ENCODE measurements around the gene ASTN2. TPM values are rescaled to one million over a fixed set of nuclear protein-coding genes. Genes with fewer than 3 reads are reported as not detected.

ASTN2 gene
- total RNA-seq, 4 donors from 2014 or later, result 0.94 to 5.6 (median 3.7) TPM

- TF ChIP-seq, protein P1, sequence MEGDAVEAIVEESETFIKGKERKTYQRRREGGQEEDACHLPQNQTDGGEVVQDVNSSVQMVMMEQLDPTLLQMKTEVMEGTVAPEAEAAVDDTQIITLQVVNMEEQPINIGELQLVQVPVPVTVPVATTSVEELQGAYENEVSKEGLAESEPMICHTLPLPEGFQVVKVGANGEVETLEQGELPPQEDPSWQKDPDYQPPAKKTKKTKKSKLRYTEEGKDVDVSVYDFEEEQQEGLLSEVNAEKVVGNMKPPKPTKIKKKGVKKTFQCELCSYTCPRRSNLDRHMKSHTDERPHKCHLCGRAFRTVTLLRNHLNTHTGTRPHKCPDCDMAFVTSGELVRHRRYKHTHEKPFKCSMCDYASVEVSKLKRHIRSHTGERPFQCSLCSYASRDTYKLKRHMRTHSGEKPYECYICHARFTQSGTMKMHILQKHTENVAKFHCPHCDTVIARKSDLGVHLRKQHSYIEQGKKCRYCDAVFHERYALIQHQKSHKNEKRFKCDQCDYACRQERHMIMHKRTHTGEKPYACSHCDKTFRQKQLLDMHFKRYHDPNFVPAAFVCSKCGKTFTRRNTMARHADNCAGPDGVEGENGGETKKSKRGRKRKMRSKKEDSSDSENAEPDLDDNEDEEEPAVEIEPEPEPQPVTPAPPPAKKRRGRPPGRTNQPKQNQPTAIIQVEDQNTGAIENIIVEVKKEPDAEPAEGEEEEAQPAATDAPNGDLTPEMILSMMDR (IDR thresholded peaks at IDR 0.05), result no peak
- no peak for TF ChIP-seq POLR2A (IDR thresholded peaks at IDR 0.05)
- Histone ChIP-seq H3K9me3 (no peaks in the 10 kb centered on the region), H3K4me1 (no peaks in the 10 kb centered on the region), H3K27me3 (no peaks in the 10 kb centered on the region), H3K4me3 (replicated peaks in 1 of 3) (no peak overlapping the region), H3K27ac (peak overlapping the region in 2 of 3 donors; percentile 49 to 65), H3K36me3 (no peaks in the 10 kb centered on the region)
- intact Hi-C loops (cut with DNase I), result no loop called here
- 73 to 79% methylated on average over 8 of the region's 8 CpGs for WGBS, 2 donors
- DNase-seq, result peak in 1 of 2 donors; percentile 10
Measured at GRCh38 chr9:116543731-116544400, 871.0 kb downstream of the ASTN2 start.

- H3K9me3 ChIP-seq, result no peaks in the 10 kb centered on the region
- H3K27ac ChIP-seq, result no peak overlapping the region
- H3K36me3 ChIP-seq, result no peaks in the 10 kb centered on the region
- intact Hi-C loops (cut with DNase I), result no loop called here
- no peak overlapping the region for H3K4me3 ChIP-seq (replicated peaks in 1 of 3)
- TF ChIP-seq, protein P1 (IDR thresholded peaks at IDR 0.05), result no peak
- no peak for TF ChIP-seq POLR2A (IDR thresholded peaks at IDR 0.05)
- no peaks in the 10 kb centered on the region for H3K4me1 ChIP-seq
- H3K27me3 ChIP-seq, result no peaks in the 10 kb centered on the region
- DNase-seq, result no peak
Measured at GRCh38 chr9:116541402-116541801, 873.5 kb downstream of the ASTN2 start.

DNA sequence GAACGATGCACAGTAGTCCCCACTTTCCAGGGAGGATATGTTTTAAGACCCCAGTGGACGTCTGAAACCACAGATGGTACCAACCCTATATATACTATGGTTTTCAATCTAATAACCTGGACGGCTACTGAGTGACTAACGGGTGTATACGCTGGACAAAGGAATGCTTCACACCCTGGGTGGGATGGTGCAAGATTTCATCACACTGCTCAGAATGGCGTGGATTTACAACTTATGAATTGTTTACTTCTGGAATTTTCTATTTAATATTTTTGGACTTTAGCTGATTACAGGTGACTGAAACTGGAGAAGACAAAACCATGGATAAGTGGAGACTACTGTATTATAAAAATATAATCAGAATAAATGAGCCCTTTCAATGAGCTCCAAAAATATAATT is 875.3 kb downstream of the ASTN2 start:
- DNase-seq, result no peak
- no peaks in the 10 kb centered on the region for H3K36me3 ChIP-seq
- intact Hi-C loops (cut with DNase I), result no loop called here
- H3K4me1 ChIP-seq, result no peaks in the 10 kb centered on the region
- 91 to 93% methylated on average over 6 of the region's 6 CpGs for WGBS, 2 donors
- H3K27me3 ChIP-seq, result no peaks in the 10 kb centered on the region
- H3K9me3 ChIP-seq, result no peaks in the 10 kb centered on the region
- H3K4me3 ChIP-seq (replicated peaks in 1 of 3), result no peak overlapping the region
- H3K27ac ChIP-seq, result no peak overlapping the region
- TF ChIP-seq, protein P1 (IDR thresholded peaks at IDR 0.05), result no peak
- no peak for TF ChIP-seq POLR2A (IDR thresholded peaks at IDR 0.05)

GRCh38 chr9:116525611-116526010 is 889.2 kb downstream of the ASTN2 start:
- Histone ChIP-seq H3K9me3 (no peaks in the 10 kb centered on the region), H3K27ac (no peak overlapping the region), H3K36me3 (no peaks in the 10 kb centered on the region), H3K27me3 (no peaks in the 10 kb centered on the region), H3K4me3 (replicated peaks in 1 of 3) (no peak overlapping the region), H3K4me1 (no peaks in the 10 kb centered on the region)
- DNase-seq, result no peak
- WGBS, 2 donors, result 64 to 88% methylated on average over 1 of the region's 1 CpG
- intact Hi-C loops (cut with DNase I), result no loop called here
- TF ChIP-seq, protein P1 (IDR thresholded peaks at IDR 0.05), result no peak
- no peak for TF ChIP-seq POLR2A (IDR thresholded peaks at IDR 0.05)

- WGBS, 2 donors, result 85 to 86% methylated on average over 3 of the region's 3 CpGs
- TF ChIP-seq POLR2A (IDR thresholded peaks at IDR 0.05), result no peak
- TF ChIP-seq, protein P1 (IDR thresholded peaks at IDR 0.05), result no peak
- Histone ChIP-seq H3K27me3 (no peaks in the 10 kb centered on the region), H3K27ac (no peak overlapping the region), H3K36me3 (no peaks in the 10 kb centered on the region), H3K4me1 (no peaks in the 10 kb centered on the region), H3K9me3 (no peaks in the 10 kb centered on the region), H3K4me3 (replicated peaks in 1 of 3) (no peak overlapping the region)
- DNase-seq, result no peak
- intact Hi-C loops (cut with DNase I), result no loop called here
Measured at GRCh38 chr9:116524778-116525470, 889.9 kb downstream of the ASTN2 start.

Measured in thyroid gland (tissue), 4 donors.